Measurements from ENCODE around the gene MAPK8IP3.

DNA sequence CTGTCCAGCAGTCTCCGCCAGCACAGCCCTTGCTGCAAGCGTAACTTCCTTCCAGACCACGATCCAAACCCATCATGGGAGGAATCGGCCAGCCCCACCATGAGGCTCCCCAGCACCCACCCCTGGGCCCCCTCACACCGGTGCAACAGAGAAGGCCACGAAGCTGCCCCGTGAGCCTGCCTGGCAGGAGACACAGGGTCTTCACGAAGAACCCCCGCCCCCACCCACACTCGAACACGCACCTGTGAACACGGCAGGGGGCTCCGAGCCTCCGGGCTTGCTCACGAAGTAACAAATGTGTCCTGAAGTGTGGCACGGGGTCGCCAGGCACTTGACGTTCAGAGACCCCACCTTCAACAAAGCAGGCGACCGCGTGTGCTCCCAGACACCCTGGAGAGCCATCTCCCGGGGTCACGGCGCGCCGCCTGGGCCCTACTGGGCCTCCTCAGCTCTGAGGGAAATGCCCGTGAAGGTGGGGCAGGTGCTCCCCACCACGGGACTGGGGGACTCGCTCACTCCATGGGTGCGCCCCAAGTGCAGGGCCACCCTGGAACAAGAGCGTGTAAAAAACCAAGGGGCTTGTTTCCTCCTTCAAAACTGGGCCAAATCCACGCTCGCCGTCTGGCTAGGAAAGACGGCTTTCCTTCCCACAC, 113.0 kb downstream of the MAPK8IP3 start:
- TF ChIP-seq CTCF (IDR thresholded peaks at IDR 0.05; ENCODE audit: low read depth, low read length) (no peak), EZH2phosphoT487 (IDR thresholded peaks at IDR 0.05; ENCODE audit: low read depth) (no peak)
